NOMO-1 treated with DMSO at 0.1 percent for 48 hours (cell line): ENCODE results near the gene GHSR.

Experiments used
- DNase-seq: peaks from one replicate; lab custom pipeline; 2025; ENCODE audit not compliant: unreplicated experiment; lab: John Stamatoyannopoulos, UW

The GHSR gene

DNA sequence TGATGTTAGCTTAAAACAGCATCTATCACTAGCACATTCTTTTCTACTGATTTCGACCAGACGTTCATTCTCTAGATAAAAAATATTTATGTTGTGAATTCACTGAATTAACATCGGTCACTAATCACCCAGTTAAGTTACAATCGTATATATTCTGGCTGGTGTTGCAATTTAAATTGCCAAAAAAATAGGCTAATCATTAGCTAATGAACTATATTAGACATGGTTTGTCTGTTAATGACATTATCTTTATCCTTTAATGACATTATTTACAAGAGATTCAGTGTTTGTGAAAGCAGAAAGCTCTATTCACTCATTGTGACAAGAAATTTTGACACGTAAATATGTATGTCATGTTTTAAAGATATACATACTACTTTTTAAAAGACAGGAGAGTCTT is 6.7 kb downstream of the GHSR start:
- DNase-seq: no peak

DNA sequence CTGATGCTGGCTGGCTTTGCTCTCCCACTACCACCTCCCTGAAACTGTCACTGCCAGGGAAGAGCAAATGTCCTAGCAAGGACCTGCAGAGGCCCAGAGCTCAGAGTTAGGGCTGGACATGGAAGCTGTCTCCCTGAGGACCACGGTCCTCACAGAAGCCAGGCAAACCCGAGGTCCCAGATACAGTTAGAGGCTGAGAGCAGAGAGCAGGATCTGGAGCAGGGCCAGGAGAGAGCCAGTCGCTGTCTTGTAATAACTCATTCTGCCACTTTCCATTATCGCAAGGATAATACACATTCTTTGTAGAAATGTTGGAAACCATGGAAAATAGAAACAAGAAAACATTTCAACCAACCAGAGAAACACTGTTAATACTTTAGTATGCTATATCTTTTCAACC is 10.1 kb downstream of the GHSR start:
- DNase-seq: no peak

DNA sequence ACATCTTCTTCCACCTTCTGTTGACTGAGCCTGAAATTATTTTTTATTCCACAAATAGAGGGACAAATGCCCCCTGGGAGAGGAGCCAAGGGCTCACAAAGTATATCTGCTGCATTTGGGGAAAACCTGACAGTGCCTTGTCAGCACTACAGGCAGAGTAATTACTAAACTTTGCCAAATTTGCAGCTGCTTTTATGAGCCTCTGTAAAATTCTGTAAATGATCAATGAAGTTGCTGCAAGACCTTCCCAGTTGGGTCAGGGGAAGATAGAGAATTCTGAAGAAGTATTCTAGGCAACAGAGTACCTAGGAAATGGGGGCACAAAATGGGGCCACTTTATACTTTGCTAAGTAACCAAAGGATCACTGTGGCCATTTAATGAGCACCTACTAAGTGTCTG is 10.5 kb downstream of the GHSR start:
- no peak for DNase-seq

DNA sequence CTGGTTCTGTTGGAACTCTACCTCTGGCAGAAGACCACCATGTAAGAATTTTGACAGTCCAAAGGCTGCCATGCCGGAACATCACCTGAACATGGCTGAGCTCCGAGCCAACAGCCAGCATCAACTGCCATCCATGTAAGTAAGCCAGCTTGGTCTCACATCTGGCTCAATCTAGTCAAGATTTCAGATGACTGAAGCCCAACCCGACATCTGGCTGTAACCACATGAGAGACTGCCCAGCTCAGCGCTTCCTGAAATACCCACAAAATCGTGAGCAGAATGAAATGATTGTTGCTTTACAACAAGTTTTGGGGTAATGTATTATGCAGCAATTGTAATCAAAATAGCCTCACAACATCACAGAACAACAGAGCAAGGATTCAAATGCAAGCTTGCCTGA is 32.9 kb downstream of the GHSR start:
- no peak for DNase-seq

DNA sequence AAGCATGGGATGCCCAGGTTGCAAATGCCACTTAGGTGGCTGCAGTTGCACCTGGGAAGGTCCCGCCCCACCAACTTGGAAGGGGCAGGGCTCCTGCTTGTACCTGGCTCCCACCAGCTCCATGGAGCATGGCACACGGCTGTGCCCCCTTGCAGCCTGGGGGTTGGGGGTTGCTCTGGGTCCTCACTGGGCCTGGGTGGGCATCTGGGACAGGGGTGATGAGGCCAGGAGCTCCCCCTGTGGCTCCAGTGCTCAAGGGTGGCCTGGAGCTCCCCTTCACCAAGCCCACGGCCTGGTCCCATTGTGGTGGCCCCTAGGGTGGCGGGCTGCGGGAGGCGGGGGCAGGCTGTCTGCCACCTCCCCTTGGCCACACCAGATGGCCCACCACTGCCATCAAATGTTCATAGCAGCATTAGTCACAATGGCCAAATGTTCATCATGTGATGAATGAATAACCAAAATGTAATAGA is 36.7 kb downstream of the GHSR start:
- DNase-seq: no peak

DNA sequence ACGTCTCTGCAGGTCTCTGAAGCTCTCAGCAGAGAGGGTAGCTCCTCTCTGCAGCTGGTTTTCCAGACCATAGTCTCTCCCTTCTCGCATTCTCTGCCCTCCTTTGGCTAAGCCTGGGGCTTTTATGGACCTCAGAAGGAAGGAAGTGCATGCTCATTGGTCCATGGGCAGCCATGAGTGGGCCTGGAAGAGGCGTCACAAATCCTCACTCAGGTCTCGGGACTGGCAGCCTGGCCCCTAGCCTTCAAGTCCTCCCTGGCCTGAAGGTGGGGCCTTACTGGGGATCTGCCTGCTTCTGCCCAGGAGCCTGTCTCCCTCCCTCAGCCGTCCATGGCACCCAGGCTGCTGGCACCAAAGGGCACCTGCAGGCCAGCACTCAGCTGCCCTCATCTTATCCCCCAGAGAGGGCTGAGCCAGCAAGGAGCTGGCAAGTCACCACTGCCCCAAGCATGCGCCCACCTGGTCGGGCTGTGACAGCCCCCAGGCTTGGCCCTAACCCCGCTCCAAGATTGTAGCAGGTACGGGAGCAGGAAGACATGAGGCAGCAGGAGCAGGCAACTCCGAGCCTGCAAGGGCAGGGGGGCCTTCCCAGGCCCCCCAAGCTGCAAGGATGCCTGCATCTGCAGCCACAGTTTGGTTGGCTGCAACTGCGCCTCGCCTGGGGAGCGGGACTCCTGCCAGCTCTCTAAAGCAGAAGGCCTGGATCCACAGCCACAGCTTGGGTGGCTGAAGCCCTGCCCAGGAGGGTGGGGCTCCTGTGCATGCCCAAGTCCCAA is 37.4 kb downstream of the GHSR start:
- DNase-seq: no peak

DNA sequence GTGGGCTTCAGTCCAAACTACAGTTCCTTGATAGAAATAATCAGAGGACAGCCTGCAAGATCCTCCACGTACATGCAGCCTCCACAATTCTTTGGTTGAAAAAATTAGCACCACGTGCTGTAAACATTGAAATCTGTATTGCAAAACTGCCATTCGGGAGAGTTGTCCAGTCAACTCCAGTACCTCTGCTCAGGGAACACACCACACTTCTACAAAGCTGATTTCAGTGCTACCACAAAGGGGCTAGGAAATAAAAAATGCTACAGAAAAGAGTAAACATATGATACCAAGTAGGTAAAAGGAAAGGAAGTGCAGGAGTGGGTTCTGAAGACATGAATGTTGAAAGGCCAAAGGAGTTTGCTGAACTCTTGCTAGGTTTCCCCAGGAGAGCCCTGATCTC is 40.4 kb downstream of the GHSR start:
- no peak for DNase-seq

DNA sequence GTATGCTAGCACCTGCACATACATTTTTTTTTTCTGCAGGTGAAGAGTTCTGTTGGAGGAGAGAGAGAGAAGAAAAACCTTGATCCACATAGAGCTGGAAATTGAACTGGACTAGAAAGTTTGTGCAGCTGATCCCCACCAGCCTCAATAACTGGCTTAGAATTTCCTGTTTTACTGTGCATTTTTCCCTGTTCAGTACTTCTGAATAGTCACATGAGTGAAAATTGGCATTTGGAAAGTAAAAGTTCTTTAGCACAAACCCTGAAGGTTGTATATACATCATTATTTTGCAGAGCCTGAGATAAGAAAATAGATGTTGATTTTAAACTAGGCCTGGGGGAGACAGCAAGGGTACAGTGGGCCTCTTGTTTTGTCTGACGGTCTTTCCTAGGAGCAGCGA is 42.3 kb downstream of the GHSR start:
- no peak for DNase-seq

DNA sequence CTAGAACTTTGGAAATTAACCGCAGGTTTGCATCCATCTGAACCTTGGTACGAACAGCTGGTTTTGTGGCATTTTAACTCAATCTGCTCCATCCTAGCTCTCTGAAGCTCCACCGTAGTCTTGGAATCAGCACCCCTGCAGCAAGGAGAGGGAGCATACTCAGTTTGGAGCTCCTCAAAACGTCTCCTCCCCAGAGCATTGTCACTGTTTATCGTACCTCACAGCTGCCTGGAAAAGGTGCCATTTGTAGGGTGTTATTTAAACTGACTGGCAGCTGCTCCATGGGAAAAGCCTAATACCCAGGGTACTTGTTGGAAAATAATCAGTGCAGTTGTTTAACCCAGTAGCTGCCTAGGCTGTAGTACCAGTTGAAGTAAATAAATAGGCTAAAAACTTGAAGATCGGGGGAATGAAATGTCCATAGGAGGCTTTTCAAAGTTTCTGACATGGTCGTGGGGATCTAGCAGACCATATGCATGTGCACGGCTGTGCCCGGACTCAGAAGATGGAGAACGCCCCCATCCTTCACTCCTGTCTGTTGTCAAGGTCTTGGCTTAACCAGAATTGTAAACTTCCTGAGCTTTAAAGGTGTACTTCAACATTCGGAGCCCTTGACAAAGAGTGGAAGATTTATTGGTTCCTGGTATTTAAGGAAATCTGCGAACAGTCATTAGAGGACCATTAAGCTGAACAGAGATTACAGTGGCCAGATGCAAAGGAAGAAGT is 43.9 kb downstream of the GHSR start:
- DNase-seq: no peak

DNA sequence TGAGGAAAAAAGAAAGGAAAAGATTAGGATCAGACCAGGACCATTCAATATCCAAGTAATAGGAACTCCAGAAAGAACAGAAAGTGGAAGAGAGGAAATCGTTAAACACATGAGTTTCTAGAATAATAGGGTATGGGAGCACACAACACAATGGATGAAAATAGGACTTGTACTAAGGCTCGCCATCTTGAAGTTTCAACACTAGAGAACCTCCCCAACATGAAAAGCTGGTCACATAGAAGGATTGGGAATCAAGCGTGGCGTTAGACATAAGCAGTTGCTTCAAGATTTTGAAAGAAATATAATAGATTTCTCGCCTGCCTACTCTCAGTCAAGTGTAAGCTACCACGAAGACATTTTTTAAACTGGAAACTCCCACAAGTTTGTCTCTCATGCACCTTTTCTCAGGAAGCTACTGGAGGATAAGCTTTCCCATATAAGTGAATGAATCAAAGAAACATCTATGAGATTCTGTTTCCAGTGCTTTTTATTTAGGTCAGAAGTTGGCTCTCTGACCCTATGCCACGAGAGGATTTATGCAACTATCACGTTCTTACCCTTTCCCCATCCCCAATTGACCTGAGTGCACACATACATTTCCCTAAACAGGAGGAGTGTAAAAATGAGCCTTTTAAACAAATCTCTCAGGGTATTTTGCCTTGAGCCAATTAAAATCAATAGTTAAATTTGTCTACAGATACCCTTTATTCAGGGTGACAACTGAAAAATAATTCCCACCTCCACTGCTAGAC is 45.2 kb downstream of the GHSR start:
- no peak for DNase-seq

DNA sequence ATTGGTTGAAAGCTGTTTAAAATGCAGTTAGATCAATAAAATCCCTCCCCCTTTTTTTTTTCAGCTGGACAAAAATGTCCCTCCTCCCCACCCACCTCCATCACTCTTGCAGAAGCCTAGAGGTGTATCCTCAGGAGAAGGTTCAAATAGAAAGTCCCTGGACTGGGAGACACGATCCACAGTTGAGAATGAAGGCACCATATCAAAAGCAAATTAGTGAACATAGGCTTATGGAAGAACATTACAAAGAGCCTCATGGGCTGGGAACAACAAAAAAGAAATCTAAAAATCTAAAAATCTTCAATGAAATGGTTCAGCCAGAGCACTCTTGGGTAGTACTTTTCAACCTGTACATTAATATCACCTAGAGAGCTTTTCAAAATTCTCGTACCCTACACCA is 46.2 kb downstream of the GHSR start:
- no peak for DNase-seq

DNA sequence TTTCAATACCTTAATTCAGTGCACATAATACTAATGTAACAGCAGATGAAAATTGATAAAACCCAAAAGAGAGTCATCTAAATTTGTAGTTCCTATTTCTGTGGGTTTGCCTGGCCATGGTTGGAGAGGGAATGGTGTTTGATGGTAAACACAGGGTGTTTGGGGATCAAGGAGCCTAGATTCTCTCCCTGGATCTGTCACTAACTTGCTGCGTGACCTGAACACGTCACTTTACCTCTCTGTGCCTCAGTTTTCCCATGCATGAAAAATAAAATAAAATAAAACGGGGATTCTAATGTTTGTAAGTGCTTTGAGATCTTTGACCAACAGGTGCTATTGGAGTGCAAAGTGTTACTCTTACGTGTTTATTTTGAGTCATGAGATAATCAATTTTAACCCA is 49.8 kb downstream of the GHSR start:
- DNase-seq: no peak

DNA sequence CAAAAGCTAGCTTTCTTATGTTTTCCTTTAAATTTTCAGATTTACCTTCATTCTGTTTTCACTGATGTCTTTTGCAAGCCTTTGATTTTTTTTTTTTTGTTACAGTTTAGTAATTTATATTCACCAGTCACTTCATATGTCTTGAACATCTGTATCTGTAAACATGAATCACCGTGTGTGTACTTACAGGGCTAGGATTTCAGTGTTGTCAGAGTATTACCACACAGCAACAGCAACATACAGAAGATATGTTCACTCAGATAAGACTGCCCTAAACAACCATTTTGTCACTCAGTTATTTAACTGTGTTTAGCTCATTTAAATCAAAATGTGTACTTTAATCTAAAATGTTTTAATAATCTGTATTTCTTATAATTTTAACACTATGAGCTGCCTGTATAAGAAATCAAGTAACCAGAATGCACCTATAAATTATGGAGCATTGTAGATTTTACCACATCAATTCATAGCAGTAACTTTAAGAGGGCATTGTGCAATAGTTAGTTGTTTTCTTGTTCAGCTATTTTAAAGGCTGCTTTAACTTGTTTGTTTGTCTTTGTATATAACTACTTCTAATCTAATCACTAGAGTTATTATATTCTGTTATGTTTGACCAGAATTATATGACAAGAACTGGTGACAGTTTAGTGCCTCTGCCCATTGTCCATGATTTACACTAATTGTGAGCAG is 50.4 kb downstream of the GHSR start:
- DNase-seq: no peak

DNA sequence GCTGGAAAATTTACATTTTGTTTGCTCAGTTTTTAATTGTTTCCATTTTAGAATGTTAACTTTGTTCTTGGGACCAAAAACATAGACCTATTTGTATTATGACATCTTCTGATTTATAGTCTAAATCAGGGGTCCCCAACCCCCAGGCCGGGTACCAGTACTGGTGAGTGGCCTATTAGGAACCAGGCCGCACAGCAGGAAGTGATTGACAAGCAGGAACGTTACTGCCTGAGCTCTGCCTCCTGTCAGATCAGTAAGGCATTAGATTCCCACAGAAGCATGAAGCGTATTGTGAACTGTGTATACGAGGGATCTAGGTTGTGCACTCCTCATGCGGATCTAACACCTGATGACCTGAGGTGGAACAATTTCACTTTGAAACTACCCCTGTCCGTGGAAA is 51.9 kb downstream of the GHSR start:
- no peak for DNase-seq

DNA sequence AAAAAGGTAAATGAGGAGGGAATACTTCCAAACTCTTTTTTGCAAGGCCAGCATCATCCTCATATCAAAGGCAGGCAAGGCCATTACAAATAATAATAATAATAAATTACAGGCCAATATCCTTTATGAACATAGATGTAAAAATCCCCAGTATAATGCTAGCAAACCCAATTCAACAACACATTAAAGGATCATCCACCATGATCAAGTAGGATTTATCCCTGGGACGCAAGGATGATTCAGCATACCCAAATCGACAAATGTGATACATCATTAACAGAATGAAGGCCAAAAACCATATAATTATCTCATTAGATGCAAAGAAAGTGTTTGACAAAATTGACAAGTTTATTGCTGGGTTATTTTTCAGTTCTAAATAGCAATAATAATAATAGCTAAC is 53.6 kb downstream of the GHSR start:
- no peak for DNase-seq
